Prostate gland (tissue), 2 donors: Measurements from ENCODE around the gene ZC3H14.

Source experiments
- CTCF ChIP-seq, 4 experiments: fragments of 200-600 bp in 2 of 4; fragments of 450-650 bp in 2 of 4; sonication (generic) in 2 of 4; IDR thresholded peaks; 1 replicate in 3 of 4; 2 replicates in 1 of 4; pipeline ENCODE4 v1.5.1; 2016 to 2019; ENCODE audit warnings: antibody characterized with exemption in 4 of 4, mild to moderate bottlenecking in 2 of 4, moderate library complexity in 2 of 4
- POLR2AphosphoS5 ChIP-seq: sonication (generic); formaldehyde crosslinking; IDR thresholded peaks from one replicate; pipeline ENCODE4 v1.6.1; 2017; ENCODE audit warnings: antibody characterized with exemption

GRCh38 chr14:88621100-88621499, 58.3 kb downstream of the ZC3H14 start:
- TF ChIP-seq CTCF (IDR thresholded peaks at IDR 0.05): no peak
- no peak for TF ChIP-seq POLR2AphosphoS5
